GM15510 (cell line): ENCODE data around the gene ISYNA1.

Experiments
- POLR2A ChIP-seq: IDR thresholded peaks from 3 replicates; pipeline ENCODE4 v1.6.1; 2011; ENCODE audit warnings: borderline replicate concordance; ENCODE audit not compliant: insufficient read length; ENCODE audit errors: extremely low read depth

Gene ISYNA1

DNA sequence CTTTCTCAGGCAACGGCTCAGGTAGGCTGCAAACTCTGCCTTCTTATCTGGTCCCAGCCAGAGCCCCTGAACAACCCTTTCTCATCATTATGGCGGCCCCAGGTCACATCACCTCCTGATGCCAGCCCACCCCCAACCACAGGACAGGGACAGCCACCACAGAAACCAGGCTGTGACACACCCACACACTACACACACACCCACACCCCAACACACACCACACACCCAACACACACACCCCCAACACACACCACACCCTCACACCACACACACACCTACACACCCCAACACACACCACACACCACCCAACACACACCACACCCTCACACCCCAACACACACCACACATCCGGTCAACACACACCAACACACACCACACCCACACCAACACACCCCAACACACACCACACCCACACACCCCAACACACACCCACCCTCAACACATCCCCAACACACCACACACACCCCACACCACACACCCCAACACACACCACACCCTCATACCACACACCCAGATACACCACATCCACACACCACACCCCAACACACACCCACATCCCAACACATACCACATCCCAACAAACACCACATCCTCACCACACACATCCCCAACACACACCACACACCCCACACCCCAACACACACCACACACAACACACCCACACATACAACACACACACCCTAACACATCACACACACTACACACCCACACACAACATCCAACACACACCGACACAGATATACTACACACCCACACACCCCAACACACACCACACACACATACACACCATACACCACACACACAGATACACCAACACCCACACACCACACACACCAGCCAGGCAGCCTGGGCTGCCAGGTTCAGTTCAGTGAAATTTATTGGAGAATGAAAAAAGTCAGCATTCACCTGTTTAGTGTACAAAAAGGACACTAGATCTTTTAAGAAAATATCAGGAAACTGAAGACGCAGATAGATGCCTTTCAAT, 4.2 kb upstream of the ISYNA1 start:
- TF ChIP-seq POLR2A = no peak

DNA sequence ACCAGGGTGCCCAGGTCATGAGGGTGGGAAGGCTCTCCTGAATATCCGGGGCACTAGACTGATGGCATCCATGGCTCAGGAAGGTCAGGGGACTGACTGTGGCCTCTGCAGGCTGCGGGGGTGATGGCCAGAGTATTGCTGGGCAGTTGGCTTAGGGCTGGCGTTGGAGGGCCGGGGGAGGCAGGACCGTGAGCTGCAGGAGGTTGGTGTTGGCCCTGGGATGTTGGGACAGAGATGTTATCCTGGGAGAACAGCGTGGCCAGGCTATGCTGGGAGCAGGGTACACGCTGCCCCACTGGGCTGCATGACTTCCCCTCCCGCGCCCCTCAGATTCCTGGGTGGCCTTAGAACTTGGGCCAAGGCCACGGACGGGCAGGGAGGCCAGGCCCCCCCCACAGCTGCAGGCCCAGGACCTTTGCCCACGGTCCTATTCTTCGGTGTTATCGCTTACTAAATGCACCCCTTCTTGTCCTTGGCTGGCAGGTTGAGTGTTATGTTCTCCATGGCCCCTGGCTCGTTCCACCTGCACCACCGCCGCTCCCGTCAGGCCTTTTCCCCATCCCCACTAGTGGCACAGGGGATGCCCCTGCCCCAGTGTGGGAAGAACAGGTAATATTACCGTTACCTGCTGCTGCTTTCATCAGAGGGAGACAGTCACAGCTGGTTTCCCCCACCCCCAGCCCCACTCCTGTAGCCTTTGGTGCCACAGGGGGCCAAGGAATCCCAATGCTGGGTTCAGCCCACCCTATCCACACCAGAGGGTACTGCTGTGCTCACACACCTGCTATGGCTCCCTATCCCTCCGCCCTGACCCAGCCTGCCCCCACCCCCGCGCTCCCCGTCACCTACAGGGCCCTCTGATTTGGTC, 3.2 kb upstream of the ISYNA1 start:
- TF ChIP-seq POLR2A = no peak

DNA sequence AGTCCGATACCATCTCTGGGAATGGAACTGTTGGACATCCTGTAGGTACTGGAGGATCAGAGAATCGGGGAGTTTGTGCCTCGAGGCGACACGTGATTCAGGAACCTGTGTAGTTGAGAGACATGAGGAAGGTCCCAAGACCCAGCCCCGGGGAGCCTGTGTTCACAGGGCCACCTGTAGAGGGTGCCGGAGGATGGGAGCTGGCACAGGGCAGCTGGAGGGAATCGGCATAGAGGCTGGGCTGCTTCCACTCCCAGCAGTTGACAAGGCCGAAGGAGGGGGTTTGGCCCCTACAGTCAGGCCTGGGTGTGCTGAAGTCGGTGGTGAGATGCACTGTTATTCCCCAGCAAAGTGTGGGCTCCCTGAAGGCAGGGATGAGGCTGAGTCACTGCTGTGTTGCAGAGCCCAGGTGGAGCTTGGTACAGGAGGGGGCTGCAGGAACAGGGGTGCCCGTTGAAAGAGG, 2.5 kb upstream of the ISYNA1 start:
- TF ChIP-seq POLR2A = no peak

DNA sequence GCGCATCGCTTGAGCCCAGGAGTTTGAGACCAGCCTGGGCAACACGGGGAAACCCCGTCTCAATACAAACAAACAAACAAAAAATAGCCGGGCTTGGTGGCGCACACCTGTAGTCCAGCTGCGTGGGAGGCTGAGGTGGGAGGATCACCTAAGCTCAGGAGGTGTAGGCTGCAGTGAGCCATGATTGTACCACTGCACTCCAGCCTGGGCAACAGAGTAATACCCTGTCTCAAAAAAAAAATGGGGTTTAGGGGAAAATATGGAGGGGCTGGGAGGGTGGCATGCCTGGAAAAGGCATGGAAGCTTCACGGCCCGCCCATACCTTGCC, 1.9 kb upstream of the ISYNA1 start:
- no peak for TF ChIP-seq POLR2A

DNA sequence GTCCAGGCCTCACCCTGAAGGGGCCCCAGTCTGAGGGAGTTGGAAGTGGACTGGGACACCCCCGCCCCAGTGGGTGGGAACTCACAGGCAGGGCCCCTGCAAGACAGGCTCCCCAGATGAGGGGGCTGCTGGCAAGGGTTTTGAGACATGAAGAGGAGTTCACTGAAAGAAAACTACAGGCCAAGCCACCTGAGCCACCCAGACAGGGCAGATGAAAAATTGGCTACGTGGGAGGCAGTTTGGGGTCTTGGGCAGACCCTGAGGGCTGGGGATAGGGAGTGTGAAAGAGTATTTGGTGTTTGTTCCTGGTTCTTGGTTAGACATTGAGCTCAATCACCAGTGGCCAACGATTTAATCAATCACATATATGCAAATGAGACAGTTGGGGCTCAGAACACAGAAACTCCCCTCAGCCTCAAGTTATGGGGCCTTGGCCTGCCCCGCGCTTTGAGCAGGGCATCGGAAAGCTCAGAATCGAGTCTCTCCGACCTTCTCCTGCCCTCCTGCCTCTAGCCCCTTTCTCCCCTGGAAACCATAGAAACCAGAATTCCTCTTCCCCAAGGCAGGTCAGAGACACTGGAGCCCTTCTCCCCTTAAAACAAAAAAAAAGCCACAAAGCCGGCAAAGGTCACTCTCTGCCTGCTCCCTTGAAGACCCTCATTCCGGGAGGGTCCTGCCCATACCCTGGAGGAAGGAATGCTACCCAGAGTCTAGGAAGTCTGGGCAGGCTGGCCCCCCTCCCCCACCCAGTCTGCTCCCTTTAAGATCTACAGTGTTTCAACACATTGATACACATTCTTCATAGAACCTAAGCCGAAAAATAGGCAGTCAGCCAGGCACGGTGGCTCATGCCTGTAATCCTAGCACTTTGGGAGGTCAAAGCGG, 1.3 kb upstream of the ISYNA1 start:
- TF ChIP-seq POLR2A = no peak

DNA sequence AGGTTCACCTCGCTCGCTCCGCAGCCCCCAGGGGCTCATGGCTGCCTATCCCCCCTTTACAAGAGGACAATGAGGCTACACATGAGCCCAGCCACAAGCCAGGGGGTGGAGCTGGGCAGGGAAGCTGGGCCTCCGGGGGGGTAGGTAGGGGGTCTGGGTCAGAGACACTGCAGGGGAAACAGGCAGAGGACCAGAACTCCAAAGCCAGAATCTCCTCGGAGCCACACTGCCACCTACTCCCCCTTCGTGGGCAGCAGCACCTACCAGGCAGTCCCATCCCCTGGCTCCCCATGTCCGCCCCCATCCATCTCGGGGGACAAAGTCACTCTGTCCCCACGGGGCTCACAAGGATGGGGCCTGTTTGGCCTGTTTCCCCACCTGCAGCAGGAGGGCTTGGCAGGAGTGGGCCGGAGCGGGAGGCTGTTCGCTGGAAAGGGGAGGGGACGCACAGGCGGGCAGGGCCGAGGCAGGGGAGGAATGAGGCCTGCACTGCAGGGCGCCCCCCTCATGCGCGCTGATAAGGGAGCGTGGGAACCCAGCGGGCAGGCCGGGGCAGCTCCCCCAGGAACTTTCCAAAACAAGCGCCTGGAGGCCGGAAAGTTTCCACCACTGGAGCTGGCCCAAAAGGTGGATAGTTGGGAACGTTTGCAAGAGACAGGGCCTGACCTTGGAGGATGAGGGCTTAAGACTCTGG, 545 bp upstream of the ISYNA1 start:
- no peak for TF ChIP-seq POLR2A

DNA sequence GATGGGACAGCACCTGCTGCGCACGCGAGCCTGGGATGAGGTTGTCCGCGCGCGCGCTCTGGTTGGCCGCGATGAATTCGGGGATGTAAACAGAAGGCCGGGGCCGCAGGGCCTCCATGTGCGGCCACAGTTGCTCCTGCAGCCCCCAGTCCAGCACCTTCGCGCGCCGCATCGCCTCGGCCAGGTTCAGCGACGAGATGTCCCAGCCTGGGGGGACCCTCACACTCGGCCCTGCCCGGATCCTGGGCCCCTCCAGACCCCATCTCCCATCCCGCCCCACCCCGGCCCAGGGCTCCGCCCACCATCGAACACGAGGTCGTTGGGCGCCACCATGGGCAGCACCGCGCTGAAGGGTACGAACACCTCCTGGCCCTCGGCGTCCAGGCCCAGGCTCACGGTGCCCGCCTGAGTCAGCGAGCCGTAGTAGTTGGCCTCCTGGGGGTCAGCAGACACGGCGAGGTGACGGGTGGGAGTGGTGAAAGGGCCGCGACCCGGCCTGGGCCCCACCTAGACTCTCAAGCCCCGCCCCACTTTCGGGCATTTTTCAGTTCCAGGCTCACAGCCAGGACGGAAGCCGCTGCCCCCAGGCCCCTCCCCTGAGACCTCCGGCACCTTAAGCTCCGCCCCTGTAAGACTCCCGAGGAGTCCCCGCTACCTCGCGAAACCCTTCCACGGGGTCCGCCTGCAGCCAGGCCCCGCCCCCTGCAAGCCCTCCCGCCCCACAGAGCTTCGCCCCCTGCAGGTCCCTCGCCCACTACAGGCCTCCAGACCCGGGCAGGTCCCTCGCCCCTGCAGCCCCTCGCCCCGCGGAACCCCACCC, 1.1 kb downstream of the ISYNA1 start:
- peak; percentile 23 for TF ChIP-seq POLR2A

DNA sequence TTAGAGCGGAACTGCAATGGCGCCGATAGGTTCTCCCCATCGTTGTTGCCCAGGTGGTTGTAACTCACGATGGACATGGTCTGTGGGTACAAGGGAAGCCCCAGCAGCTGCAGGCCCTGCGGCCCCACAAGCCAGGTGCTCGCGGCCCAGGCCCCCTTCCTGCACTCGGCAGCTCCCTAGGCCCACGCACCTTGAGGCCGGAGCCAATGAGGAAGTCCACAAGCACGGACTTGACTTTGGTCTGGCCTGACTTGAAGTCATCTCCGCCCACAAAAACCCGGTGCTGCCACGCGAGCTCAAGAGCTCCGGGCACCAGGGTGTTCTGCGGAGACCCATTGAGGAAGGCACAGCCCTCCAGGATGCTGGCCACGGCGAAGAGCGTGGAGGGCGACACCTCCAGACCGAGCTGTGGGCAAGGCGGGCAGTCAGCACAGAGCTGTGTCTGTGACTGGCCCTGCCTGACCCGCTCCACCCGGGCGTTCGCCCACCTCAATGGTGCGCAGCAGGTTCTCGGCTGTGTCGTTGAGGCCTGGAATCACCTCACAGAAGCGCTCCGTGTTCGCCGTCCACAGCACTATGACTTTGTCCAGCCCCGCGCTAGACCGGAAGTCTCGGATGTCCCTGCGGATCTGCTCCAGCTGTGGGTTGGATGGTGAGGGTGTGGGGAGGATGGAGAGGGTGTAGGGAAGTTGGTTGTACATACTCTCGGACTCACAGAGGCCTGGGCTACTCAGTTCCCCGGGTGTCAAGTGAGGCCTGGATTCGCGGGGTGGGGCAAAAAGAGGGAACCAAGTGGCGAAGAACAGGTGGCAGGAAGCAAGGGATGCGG, 1.9 kb downstream of the ISYNA1 start:
- no peak for TF ChIP-seq POLR2A

DNA sequence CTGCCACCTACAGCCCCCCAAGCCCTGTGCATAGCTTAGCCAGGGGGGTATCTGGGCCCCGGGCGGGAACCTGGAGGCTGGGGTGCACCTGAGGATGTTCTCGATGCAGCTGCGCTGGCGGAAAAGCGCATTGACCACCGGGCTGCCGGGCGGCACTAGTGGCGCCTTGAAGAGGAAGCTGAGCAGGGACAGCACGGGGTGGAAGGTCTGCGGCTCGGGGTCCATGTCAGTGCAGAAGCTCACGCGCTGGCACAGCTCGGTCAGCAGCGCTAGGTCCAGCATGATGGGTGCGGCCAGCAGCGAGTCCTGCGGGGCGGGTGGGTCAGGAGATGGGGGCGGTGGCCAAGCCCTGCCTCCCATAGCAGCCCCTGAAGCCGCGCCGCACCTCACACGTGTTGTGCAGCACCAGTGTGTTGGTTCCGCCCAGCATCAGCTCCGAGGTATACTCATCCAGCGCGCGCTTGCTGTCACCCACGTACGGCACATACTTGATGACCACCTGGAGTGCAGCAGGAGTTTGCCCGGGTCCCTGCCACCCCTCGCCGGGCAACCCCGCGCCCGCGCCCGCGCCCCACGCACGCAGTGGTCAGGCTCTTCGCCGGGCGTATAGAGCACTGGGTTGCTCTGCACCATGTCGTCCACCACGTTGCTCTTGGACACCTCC, 2.6 kb downstream of the ISYNA1 start:
- TF ChIP-seq POLR2A = no peak

DNA sequence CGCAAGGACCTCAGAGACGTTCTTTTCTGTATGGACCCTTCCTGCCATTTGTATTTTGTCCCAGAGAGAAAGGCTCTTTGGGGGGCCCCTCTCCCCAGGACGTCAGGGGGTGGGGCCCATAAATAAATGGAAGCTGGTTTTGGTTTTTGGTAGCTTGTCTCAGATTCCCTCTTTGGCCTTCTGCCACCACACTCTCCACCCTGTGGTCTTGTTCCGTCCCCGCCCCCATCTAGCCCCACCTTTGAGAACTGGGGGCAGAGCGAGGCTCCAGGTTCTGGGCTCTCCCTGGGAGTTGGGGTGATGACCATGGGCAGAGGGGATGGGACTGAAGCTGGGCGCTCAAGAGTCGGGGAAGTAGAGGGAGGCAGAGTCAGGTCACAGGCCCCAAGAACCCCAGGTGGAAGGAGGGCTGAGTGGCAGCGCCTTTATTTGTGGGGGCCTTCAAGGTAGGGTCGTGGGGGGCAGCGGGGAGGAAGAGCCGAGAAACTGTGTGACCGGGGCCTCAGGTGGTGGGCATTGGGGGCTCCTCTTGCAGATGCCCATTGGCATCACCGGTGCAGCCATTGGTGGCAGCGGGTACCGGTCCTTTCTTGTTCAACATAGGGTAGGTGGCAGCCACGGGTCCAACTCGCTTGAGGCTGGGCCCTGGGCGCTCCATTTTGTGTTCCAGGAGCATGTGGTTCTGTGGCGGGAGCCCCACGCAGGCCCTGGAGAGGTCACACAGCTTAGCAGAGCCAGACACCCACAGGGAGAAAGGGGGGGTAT, 3.3 kb downstream of the ISYNA1 start:
- TF ChIP-seq POLR2A = no peak

DNA sequence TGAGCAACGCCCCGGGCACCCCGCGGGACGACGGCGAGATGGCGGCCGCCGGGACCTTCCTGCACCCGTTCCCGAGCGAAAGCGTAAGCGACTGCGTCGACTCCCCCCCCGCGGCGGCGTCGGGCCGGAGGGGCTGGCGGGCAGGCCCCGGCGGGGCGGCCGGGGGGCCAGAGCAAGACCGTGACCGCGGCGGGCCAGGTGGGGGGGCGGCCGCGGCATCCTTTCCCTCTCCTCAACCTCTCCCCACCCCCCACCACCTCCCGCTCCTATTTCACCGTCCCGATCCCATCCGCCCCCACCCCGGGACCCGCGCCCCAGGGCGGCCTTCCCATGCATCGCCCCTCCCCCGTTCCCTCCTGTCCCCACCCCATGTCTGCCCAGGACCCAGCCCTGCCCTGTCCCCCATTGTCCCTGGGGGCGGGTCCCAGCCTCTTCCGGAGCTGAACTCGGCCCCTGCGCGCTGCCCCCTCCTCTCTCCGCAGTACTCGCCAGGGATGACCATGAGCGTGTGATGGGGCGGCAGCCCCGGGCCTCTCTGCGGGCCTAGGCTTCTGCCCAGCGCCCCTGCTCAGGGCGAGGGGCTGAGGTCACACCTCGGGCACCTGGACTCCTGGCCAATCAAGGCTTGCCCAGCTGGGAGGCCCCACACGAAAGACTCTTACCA, 4.1 kb downstream of the ISYNA1 start:
- peak; percentile 7 for TF ChIP-seq POLR2A
